Measurements from ENCODE around the gene TREML2.

GRCh38 chr6:41239467-41240159, 38.7 kb upstream of the TREML2 start:
- TF ChIP-seq, protein P1, sequence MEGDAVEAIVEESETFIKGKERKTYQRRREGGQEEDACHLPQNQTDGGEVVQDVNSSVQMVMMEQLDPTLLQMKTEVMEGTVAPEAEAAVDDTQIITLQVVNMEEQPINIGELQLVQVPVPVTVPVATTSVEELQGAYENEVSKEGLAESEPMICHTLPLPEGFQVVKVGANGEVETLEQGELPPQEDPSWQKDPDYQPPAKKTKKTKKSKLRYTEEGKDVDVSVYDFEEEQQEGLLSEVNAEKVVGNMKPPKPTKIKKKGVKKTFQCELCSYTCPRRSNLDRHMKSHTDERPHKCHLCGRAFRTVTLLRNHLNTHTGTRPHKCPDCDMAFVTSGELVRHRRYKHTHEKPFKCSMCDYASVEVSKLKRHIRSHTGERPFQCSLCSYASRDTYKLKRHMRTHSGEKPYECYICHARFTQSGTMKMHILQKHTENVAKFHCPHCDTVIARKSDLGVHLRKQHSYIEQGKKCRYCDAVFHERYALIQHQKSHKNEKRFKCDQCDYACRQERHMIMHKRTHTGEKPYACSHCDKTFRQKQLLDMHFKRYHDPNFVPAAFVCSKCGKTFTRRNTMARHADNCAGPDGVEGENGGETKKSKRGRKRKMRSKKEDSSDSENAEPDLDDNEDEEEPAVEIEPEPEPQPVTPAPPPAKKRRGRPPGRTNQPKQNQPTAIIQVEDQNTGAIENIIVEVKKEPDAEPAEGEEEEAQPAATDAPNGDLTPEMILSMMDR (IDR thresholded peaks at IDR 0.05 in 4 of 5, conservative IDR thresholded peaks at IDR 0.05 in 1 of 5), result no peak
- no peak for TF ChIP-seq POLR2A (IDR thresholded peaks at IDR 0.05)
